Mucosa of descending colon (tissue), 3 donors: ENCODE measurements around the gene KCNN3. TPM values are rescaled to one million over a fixed set of nuclear protein-coding genes. Genes with fewer than 3 reads are reported as not detected.

Experiments
- ATAC-seq: fragments of 200-7000 bp; cut with Tn5 transposase; one replicate; pipeline ENCODE4 v1.9.1; 2020; ENCODE audit warnings: mild to moderate bottlenecking, moderate library complexity
- DNase-seq, 3 donors: peaks; one replicate each; pipeline ENCODE4 v3.0.0-alpha.2; 2020
- H3K36me3 ChIP-seq: fragments of 200-600 bp; one replicate; pipeline ENCODE4 v1.8.0; 2021; ENCODE audit warnings: low read depth, mild to moderate bottlenecking
- H3K4me1 ChIP-seq: fragments of 200-600 bp; one replicate; pipeline ENCODE4 v1.8.0; 2021; ENCODE audit warnings: low read depth, mild to moderate bottlenecking
- H3K4me3 ChIP-seq: fragments of 200-600 bp; one replicate; pipeline ENCODE4 v1.8.0; 2021; ENCODE audit warnings: mild to moderate bottlenecking
- H3K9me3 ChIP-seq: fragments of 200-600 bp; one replicate; pipeline ENCODE4 v1.8.0; 2021; ENCODE audit warnings: mild to moderate bottlenecking
- CTCF ChIP-seq: fragments of 200-600 bp; IDR thresholded peaks from one replicate; pipeline ENCODE4 v1.8.0; 2022; ENCODE audit warnings: antibody characterized with exemption, mild to moderate bottlenecking
- intact Hi-C, 2 donors: fragments of 100-400 bp; cut with DNase I in 1 of 2; cut with micrococcal nuclease in 1 of 2; formaldehyde crosslinking; loops; one replicate each; pipeline versions ENCODE4 v1.11.0 to v1.11.1; 2022; cut with DNase I, micrococcal nuclease
- total RNA-seq, 3 donors: library from RNA; stranded (reverse); fragmentation: NEBNext Ultra II Directional in 2 of 3; extraction: Animal tissue kit (Norgen Biotek cat#: 25700) in 2 of 3; gene quantifications; one replicate each; pipeline versions ENCODE4 v1.2.1 to v1.2.4, GENCODE V29; 2021 to 2023
- donor health status: DM: no; HTN: no; CAD: no; lungs with moderate emphysema.
- donor health status: DM: no; HTN: no; CAD: no.
- donor health status: DM: no; HTN: yes; CAD: no.

Gene KCNN3
- total RNA-seq, 3 donors from 2014 or later = 1.5 to 19.3 (median 2.0) TPM

DNA sequence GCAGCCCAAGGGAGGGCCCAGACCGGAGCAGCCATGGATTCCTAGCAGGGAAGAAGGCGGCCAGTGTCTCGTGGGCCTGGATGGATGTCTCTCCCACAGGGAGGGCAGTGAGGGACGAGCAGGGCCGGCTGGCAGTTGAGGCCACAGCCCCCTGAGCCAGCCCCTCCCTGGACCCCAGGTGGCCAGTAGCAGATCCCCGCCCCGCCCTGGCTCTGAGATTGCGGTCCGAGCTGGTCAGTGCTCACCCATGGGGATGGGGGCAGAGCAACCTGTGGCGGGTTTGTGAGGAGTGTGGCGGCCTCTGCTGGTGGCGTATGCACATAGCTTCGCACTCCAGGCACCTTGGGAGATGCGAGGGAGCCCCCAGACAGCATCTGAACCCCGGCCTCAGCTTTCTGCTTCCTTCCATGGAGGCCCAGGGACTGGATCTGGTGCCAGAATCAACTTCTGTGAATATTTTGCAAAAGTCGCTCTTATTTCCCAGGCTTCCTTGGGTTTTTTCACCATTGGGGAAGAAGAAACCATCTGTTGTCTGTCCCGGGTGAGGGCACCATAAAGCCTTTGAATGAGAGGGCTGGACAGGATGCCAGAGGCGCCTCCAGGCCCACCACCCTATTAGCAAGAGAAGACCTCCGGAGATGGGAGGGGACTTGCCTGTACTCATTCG, 8.4 kb upstream of the KCNN3 start:
- ATAC-seq = peak; percentile 91
- no peaks in the 10 kb centered on the region for H3K9me3 ChIP-seq
- H3K4me3 ChIP-seq = no peak overlapping the region
- peak; percentile 87 for TF ChIP-seq CTCF
- H3K36me3 ChIP-seq = no peaks in the 10 kb centered on the region
- H3K4me1 ChIP-seq = peaks cover 5% of the 10 kb centered on the region
- DNase-seq = peak; percentile 74 to 84 (median 83)
- intact Hi-C loops = loop anchor here (5.0 to 10.0 kb wide), 3 partner anchors 211 to 394 kb away; partner anchors contain the start of gene CHRNB2 (in 1 of the 2)

DNA sequence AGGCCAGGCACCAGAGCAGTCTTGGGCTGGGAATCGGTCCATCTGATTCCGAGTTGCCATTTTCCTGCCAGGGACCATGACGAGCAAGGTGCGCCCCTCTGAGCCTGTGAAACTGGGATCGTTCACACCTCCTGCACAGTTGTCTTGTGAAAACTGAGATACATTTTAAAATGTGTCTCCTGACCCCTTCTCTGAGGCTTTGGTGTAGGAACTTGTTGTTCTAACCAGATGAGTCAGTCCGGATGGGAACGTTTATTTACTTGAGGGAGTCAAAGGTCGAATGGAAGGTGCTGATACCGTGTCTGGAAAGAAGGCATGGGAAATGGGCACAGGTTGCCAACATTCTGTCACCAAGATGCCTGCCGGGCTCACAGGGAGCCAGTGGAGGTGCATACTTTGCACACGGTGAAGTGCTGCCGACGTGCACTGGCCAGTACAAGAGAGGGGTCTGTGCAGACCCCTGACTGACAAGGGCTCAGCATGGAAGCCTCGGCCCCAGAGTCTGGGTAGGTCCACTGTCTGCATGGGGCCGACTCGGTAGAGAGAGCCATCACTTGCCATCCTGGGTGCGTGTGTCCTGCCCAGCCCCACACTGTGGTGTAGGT, 7.4 kb upstream of the KCNN3 start:
- intact Hi-C loops = loop anchor here (5.0 to 10.0 kb wide), 3 partner anchors 210 to 393 kb away; partner anchors contain the start of gene CHRNB2 (in 1 of the 2)
- peak; percentile 86 for ATAC-seq
- DNase-seq = peak in 1 of 3 donors; percentile 27

DNA sequence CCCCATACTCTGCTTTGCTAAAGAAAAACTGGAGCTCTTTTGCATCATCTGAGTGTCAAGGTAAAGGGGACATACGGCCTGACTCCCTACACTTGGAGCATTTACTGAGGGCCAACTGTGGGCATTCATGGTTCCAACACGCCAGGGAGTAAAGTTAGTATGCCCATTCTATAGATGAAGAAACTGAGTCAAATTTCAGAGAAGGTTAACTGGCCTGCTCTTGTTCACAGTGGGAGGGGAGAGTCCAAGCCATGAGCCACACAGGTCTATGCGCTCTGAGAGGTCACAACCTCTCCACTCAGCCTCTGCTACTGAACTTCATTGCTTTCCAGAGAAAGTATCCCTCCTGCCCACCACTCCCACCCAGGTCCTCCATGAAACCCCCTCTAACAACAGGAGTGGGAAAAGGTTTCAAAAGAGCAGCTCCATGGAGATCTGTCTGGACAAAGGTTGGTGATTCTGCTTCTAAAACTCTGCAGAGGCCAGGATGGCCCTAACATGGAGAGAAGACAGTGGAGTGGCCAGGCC, 6.8 kb upstream of the KCNN3 start:
- H3K4me1 ChIP-seq = peaks cover 5% of the 10 kb centered on the region
- H3K4me3 ChIP-seq = no peak overlapping the region
- intact Hi-C loops = loop anchor here (5.0 to 10.0 kb wide), 3 partner anchors 210 to 392 kb away; partner anchors contain the start of gene CHRNB2 (in 1 of the 2)
- DNase-seq (no peak), ATAC-seq (no peak)
- H3K36me3 ChIP-seq = no peaks in the 10 kb centered on the region
- H3K9me3 ChIP-seq = no peaks in the 10 kb centered on the region
- TF ChIP-seq CTCF = no peak

More for the DNA sequence above, 7.4 kb upstream of the KCNN3 start:
- H3K4me1 ChIP-seq = peaks cover 5% of the 10 kb centered on the region
- H3K36me3 ChIP-seq = no peaks in the 10 kb centered on the region
- H3K4me3 ChIP-seq = no peak overlapping the region
- TF ChIP-seq CTCF = no peak
- H3K9me3 ChIP-seq = no peaks in the 10 kb centered on the region

DNA sequence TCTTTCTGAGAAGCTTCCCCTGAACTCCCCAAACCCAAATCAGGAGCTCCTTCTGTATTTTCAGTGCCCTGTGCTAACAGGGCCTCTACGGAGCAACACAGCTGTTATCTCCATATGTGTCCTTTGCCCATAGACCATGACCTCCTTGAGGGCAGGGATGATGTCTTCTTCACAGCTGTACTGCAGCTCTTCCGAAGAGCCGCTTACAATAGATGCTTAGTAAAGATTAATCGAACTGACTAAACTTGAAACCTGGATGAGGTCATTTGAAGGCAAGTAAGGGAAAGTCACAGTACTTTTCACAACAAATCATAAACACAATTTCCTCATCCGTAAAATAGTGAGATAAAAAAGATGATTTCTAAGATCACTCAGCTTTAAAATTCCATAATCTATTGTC, 4.4 kb upstream of the KCNN3 start:
- DNase-seq (no peak), ATAC-seq (no peak)
- intact Hi-C loops = loop anchor here in 1 of 2 donors (10.0 kb wide), 2 partner anchors 310 to 390 kb away; partner anchors contain the start of gene CHRNB2
- H3K36me3 ChIP-seq = no peaks in the 10 kb centered on the region
- TF ChIP-seq CTCF = no peak
- H3K9me3 ChIP-seq = no peaks in the 10 kb centered on the region
- no peak overlapping the region for H3K4me3 ChIP-seq
- H3K4me1 ChIP-seq = peaks cover 5% of the 10 kb centered on the region

GRCh38 chr1:154873321-154873950, 3.4 kb upstream of the KCNN3 start:
- DNase-seq (no peak), ATAC-seq (no peak)
- intact Hi-C loops = loop anchor here in 1 of 2 donors (10.0 kb wide), 2 partner anchors 309 to 389 kb away; partner anchors contain the start of gene CHRNB2
- TF ChIP-seq CTCF = no peak
- H3K36me3 ChIP-seq = no peaks in the 10 kb centered on the region
- H3K4me3 ChIP-seq = no peak overlapping the region
- no peaks in the 10 kb centered on the region for H3K9me3 ChIP-seq
- H3K4me1 ChIP-seq = peaks cover 5% of the 10 kb centered on the region
